Measurements from ENCODE around the gene ACHE. TPM values are rescaled to one million over a fixed set of nuclear protein-coding genes. Genes with fewer than 3 reads are reported as not detected.
A peak's percentile ranks its signal among the peaks of the same experiment; 100 is the strongest.

ACHE gene
- polyA plus RNA-seq, 6 donors from 2014 or later: 0.55 to 0.92 TPM; not detected in 4

DNA sequence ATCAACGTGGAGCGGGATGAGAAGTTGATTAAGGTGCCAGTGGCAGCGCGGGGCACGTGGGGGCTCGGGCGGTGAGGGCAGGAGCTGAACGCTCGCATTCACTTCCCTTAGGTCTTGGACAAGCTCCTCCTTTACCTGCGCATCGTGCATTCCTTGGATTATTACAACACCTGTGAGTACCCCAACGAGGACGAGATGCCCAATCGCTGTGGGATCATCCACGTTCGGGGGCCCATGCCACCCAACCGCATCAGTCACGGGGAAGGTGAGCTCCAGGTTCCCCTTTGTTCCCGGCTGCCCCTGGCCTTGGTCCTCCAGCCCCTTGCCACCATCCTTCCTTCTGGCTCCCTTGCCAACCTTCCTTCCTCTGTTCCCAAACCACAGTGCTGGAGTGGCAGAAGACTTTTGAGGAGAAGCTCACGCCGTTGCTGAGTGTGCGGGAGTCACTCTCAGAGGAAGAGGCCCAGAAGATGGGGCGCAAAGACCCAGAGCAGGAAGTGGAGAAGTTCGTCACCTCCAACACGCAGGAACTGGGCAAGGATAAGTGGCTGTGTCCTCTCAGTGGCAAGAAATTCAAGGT, 8.7 kb downstream of the ACHE start:
- H3K9me3 Mint-ChIP-seq: peaks cover 0 to 2% (median 0%) of the 10 kb centered on the region in 7 donors
- H3K27me3 Mint-ChIP-seq: peaks cover 4 to 21% (median 21%) of the 10 kb centered on the region in 3 donors
- peak overlapping the region; percentile 84 to 95 (median 88) for H3K4me3 Mint-ChIP-seq
- peaks cover 62 to 74% (median 65%) of the 10 kb centered on the region in 3 donors for H3K4me1 Mint-ChIP-seq
- peak; percentile 5 to 13 for ATAC-seq (ENCODE audit: low read depth in 2 of 2)
- H3K36me3 Mint-ChIP-seq: peaks cover 13 to 54% of the 10 kb centered on the region in 2 donors
- H3K27ac Mint-ChIP-seq: peak overlapping the region; percentile 84 to 98 (median 96)
- no peak for DNase-seq

DNA sequence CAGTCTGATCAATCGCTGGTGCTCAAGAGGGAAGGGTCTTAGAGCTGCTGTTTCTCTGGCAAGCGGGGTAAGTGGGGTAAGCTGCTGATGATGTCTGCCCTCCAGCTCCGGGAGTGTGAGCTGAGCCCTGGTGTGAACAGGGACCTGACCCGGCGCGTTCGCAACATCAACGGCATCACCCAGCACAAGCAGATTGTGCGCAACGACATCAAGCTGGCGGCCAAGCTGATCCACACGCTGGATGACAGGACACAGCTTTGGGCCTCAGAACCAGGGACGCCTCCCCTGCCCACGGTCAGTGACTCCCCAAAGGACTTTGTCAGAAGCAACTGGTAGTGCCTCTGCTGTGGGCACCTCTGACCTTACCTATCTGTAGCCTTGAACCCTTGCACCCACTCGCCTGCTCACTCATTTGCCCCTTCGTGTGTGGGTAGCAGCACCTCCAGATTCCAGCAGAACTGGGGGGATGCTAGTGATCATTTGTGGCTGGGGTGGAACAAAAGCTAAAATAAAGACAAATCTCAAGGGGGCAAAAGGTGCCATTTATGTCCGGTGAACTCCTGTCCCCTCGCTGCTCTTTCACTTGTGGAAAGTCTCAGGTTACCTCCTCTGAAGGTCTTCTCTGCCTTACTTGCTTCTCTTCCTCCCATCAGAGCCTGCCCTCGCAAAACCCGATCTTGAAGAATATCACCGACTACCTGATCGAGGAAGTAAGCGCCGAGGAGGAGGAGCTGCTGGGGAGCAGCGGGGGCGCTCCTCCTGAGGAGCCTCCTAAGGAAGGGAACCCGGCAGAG, 9.3 kb downstream of the ACHE start:
- Mint-ChIP-seq H3K9me3 (peaks cover 0 to 2% (median 0%) of the 10 kb centered on the region in 7 donors), H3K4me3 (peak overlapping the region in 4 of 8 donors; percentile 36 to 89 (median 79)), H3K36me3 (peaks cover 13 to 59% of the 10 kb centered on the region in 2 donors), H3K4me1 (peaks cover 56 to 73% (median 66%) of the 10 kb centered on the region in 3 donors), H3K27ac (peak overlapping the region in 5 of 6 donors; percentile 15 to 98 (median 74)), H3K27me3 (peaks cover 1 to 14% (median 14%) of the 10 kb centered on the region in 3 donors)
- ATAC-seq (ENCODE audit: low read depth in 2 of 2) (no peak), DNase-seq (no peak)

DNA sequence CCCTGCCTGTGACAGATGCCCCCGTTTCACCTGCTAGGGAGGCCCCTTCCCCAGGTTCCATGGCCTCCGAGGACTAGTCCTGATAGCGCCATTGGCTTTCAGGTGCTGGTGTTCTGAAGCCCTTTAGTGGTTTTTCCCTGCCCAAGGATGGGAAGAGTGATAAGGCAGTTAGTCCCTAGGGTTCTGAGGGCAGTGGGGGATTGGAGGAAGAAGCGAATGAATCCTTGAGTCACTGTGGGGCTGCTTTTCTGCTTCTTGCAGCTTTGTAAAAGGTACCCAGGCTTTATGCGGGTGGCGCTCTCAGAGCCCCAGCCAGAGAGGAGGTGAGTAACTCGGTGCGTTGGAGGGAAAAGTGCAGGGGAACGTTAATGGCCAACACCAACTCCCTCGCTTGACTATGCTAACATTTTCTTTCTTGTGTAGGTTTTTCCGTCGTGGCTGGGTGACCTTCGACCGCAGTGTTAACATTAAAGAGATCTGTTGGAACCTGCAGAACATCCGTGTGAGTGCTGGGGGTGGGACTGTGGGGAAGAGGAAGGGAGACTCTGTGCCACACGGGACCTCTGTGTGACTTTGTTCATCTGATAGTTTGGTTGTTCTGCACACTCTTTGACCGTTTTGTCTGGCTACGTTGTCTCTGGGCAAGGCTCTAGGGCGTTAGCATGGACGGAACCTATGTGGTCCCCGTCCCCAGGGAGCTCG, 10.1 kb downstream of the ACHE start:
- DNase-seq (no peak), ATAC-seq (ENCODE audit: low read depth in 2 of 2) (no peak)
- peaks cover 0 to 2% (median 0%) of the 10 kb centered on the region in 7 donors for H3K9me3 Mint-ChIP-seq
- peaks cover 13 to 62% of the 10 kb centered on the region in 2 donors for H3K36me3 Mint-ChIP-seq
- peak overlapping the region in 2 of 6 donors; percentile 74 to 81 for H3K27ac Mint-ChIP-seq
- peaks cover 0 to 7% (median 6%) of the 10 kb centered on the region in 3 donors for H3K27me3 Mint-ChIP-seq
- peaks cover 55 to 69% (median 63%) of the 10 kb centered on the region in 3 donors for H3K4me1 Mint-ChIP-seq
- peak overlapping the region in 4 of 8 donors; percentile 13 to 70 (median 49) for H3K4me3 Mint-ChIP-seq

DNA sequence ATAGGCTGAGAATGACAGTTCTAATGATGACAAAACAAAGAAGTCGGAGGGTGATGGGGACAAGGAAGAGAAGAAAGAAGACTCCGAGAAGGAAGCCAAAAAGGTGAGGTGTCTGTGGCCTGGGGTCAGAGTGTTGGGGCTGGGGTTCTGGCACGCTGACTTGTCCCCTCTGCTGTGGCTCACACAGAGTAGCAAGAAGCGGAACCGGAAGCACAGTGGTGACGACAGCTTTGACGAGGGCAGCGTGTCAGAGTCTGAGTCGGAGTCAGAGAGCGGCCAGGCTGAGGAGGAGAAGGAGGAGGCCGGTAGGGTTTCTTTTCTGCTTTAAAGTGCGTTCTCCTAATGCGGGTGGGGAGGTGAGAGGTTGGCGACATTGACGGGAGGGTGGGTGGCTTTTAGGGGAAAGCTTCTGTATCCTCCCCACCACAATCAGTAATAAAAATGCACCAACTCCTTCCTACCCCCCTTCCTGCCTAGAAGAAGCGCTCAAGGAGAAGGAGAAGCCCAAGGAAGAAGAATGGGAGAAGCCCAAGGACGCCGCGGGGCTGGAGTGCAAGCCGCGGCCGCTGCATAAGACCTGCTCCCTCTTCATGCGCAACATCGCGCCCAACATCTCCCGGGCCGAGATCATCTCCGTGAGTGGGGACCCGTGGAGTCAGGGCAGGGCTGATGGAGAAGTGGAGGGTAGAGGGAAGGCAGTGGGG, 10.8 kb downstream of the ACHE start:
- H3K9me3 Mint-ChIP-seq: peaks cover 0 to 2% (median 0%) of the 10 kb centered on the region in 7 donors
- DNase-seq: no peak
- H3K36me3 Mint-ChIP-seq: peaks cover 16 to 65% of the 10 kb centered on the region in 2 donors
- peak overlapping the region in 1 of 6 donors; percentile 88 for H3K27ac Mint-ChIP-seq
- peaks cover 53 to 69% (median 62%) of the 10 kb centered on the region in 3 donors for H3K4me1 Mint-ChIP-seq
- no peak for ATAC-seq (ENCODE audit: low read depth in 2 of 2)
- H3K4me3 Mint-ChIP-seq: peak overlapping the region in 3 of 8 donors; percentile 37 to 70 (median 38)
- H3K27me3 Mint-ChIP-seq: no peaks in the 10 kb centered on the region

DNA sequence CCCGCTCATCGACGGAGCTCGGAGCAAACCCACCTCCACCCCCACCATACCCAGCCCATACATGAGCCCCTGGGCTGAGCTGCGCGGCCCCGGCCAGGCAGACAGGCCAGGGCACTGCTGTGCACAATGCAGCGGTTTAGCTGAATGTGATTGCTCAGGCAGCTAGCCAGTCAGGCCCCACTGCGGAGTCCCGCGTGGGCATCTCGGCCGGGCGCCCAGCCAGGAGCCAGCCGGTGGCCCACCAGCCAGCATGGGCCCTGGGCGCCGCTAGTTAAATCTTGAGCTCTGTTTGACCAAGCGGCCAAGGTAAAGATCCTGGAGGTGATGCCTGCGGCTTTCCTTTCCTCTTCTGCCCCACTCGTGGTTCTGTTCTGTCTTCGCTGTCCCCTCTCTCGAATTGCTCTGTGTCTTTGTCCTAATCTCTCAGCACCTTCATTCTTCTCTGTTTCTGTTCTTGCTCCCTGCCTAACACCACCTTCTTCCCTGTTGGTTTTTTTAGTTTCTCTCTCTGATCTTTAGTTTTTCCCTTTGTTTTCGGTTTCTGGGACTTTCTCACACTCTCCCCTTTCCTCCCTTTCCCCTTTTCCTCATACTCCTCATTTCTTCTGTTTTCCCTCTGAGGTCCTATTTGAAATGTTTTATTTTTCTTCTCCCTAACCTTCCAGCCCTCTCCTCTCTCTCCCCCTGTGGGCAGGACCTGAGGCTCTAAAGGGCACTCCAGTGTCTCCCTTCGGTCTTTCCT, 12.7 kb downstream of the ACHE start:
- Mint-ChIP-seq H3K9me3 (peaks cover 0 to 2% (median 0%) of the 10 kb centered on the region in 7 donors), H3K36me3 (peaks cover 18 to 77% of the 10 kb centered on the region in 2 donors), H3K27me3 (no peaks in the 10 kb centered on the region), H3K27ac (peak overlapping the region in 2 of 6 donors; percentile 16 to 89), H3K4me3 (no peak overlapping the region), H3K4me1 (peaks cover 61 to 79% (median 69%) of the 10 kb centered on the region in 3 donors)
- DNase-seq (no peak), ATAC-seq (ENCODE audit: low read depth in 2 of 2) (no peak)

DNA sequence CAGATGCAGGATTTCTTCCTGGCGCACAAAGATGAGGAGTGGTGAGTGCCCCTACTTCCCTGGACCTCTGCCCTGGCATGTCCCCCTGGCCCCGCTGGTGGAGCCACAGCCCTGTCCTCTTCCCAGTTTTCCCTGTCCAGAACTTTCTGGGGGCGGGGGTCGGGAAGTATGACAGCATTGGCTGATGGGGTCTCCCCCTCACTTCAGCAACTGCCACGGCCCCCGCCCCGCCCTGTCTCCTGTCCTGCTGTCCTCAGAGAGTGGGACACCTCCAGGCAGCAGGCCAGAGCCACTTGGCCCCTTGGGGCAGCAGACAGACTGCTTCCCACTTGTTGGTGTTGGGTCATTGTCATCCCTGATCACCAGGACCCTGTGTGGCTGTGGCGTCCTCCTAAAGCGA, 13.5 kb downstream of the ACHE start:
- ATAC-seq (ENCODE audit: low read depth in 2 of 2) (no peak), DNase-seq (no peak)
- H3K4me3 Mint-ChIP-seq: no peak overlapping the region
- H3K36me3 Mint-ChIP-seq: peaks cover 14 to 69% of the 10 kb centered on the region in 2 donors
- H3K27ac Mint-ChIP-seq: no peak overlapping the region
- H3K4me1 Mint-ChIP-seq: peaks cover 58 to 75% (median 61%) of the 10 kb centered on the region in 3 donors
- no peaks in the 10 kb centered on the region for H3K27me3 Mint-ChIP-seq
- peaks cover 0 to under 1% (median 0%) of the 10 kb centered on the region in 7 donors for H3K9me3 Mint-ChIP-seq

DNA sequence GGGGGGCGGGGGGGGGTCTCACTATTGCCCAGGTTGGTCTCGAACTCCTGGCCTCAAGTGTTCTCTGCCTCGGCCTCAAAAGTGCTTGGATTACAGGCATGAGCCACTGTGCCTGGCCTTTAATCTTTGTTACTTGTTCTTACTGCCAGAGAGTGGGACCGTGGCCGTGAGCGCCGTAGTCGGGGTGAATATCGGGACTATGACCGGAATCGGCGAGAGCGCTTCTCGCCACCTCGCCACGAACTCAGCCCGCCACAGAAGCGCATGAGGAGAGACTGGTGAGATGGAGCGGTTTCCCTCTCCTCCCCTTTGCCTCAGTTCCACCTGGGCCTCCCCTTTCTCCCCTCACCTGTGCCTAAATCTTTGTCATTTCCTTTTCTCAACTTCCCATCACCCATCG, 14.6 kb downstream of the ACHE start:
- H3K27me3 Mint-ChIP-seq: no peaks in the 10 kb centered on the region
- no peak overlapping the region for H3K4me3 Mint-ChIP-seq
- no peaks in the 10 kb centered on the region for H3K9me3 Mint-ChIP-seq
- H3K27ac Mint-ChIP-seq: no peak overlapping the region
- DNase-seq (no peak), ATAC-seq (ENCODE audit: low read depth in 2 of 2) (no peak)
- H3K4me1 Mint-ChIP-seq: peaks cover 57 to 72% (median 59%) of the 10 kb centered on the region in 3 donors
- H3K36me3 Mint-ChIP-seq: peaks cover 14 to 66% of the 10 kb centered on the region in 2 donors

DNA sequence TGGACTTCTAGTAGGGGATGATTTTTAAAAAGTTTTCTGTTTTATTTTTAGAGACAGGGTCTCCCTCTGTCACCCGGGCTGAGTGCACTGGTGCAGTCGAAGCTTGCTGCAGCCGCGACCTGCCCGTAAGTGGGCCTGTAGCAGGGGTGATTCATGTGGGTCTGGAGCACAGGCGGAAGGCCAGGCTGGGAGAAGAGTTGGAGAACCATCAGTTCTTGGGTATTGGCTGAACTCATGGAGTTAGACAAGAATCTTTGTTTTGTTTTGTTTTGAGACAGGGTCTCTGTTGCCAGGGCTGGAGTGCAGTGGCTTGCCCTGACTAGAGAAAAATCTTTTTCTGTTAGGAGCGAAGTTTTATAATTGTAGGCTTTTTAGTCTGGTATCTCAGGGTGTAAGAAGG, 15.0 kb downstream of the ACHE start:
- no peaks in the 10 kb centered on the region for H3K9me3 Mint-ChIP-seq
- DNase-seq: no peak

DNA sequence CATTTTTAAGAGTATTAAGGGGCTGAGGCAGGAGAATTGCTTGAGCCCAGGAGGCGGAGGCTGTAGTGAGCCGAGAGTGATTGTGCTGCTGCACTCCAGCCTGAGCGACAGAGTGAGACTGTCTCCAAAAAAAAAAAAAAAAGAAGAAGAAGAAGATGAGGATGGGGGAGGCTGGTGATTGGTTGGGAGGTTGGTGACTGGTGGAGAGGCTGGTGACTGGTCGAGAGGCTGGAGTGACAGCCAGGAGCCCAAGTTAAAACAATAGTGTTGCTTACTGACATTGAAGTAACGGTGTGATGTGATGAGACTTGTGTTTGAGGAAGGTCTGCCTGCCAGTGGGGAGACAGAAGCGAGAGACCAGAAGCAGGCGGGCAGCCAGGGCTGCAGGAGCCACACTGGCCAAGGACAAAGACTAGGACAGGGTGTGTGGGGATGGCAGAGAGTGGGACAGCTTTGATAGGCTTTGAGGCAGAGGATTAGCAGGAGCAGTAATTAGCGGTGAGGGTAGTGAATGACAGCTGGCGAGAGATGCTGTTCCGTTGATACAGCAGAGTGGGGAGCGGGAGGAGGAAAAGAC, 15.9 kb downstream of the ACHE start:
- Mint-ChIP-seq H3K4me1 (peaks cover 54 to 66% (median 60%) of the 10 kb centered on the region in 3 donors), H3K27ac (peak overlapping the region in 3 of 6 donors; percentile 14 to 81 (median 73)), H3K9me3 (peaks cover 0 to 2% (median 0%) of the 10 kb centered on the region in 7 donors), H3K36me3 (peaks cover 8 to 56% of the 10 kb centered on the region in 2 donors), H3K4me3 (no peak overlapping the region), H3K27me3 (no peaks in the 10 kb centered on the region)
- DNase-seq: no peak
- ATAC-seq (ENCODE audit: low read depth in 2 of 2): no peak

More for the DNA sequence above, 15.0 kb downstream of the ACHE start:
- ATAC-seq (ENCODE audit: low read depth in 2 of 2): no peak
- peak overlapping the region in 2 of 8 donors; percentile 30 to 51 for H3K4me3 Mint-ChIP-seq
- peaks cover 10 to 61% of the 10 kb centered on the region in 2 donors for H3K36me3 Mint-ChIP-seq
- H3K27ac Mint-ChIP-seq: peak overlapping the region in 2 of 6 donors; percentile 32 to 47
- no peaks in the 10 kb centered on the region for H3K27me3 Mint-ChIP-seq
- H3K4me1 Mint-ChIP-seq: peaks cover 55 to 70% (median 59%) of the 10 kb centered on the region in 3 donors

DNA sequence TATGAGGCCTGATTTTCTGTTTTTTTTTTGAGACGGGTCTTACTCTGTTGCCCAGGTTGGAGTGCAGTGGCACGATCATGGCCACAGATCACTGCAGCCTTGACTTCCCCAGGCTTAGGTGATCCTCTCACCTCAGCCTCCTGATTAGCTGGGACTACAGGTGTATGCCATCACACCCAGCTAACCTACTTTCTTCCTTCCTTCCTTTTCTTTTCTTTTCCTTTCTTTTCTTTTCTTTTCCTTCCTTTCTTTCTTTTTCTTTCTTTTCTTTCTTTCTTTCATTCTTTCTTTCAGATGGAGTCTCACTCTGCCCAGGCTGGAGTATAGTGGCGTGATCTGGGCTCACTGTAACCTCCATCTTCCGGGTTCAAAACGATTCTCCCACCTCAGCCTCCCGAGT, 17.0 kb downstream of the ACHE start:
- H3K4me1 Mint-ChIP-seq: peaks cover 50 to 68% (median 61%) of the 10 kb centered on the region in 3 donors

DNA sequence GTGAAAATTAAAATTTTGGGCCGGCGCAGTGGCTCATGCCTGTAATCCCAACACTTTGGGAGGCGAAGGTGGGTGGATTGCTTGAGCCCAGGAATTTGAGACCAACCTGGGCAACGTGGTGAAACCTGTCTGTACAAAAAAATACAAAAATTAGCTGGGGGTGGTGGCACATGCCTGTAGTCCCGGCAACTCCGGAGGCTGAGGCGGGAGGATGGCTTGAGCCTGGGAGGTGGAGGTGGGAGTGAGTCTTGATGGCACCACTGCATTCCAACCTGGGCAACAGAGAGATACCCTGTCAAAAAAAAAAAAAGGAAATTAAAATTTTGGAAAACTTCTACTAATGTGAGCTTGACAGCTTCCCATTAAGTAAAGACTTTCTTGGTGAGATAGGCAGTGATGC, 17.7 kb downstream of the ACHE start:
- DNase-seq (no peak), ATAC-seq (ENCODE audit: low read depth in 2 of 2) (no peak)
- Mint-ChIP-seq H3K27ac (peak overlapping the region in 3 of 6 donors; percentile 53 to 85 (median 67)), H3K36me3 (peaks cover 11 to 43% of the 10 kb centered on the region in 2 donors), H3K9me3 (peaks cover 0 to 5% (median 0%) of the 10 kb centered on the region in 7 donors), H3K4me3 (peak overlapping the region in 3 of 8 donors; percentile 9 to 73 (median 50)), H3K4me1 (peaks cover 46 to 66% (median 56%) of the 10 kb centered on the region in 3 donors), H3K27me3 (no peaks in the 10 kb centered on the region)

More for the DNA sequence above, 17.0 kb downstream of the ACHE start:
- Mint-ChIP-seq H3K4me3 (peak overlapping the region in 4 of 8 donors; percentile 12 to 77 (median 58)), H3K36me3 (peaks cover 11 to 50% of the 10 kb centered on the region in 2 donors), H3K27me3 (no peaks in the 10 kb centered on the region), H3K27ac (peak overlapping the region in 2 of 6 donors; percentile 67 to 92), H3K9me3 (peaks cover 0 to 5% (median 0%) of the 10 kb centered on the region in 7 donors)
- DNase-seq: no peak
- ATAC-seq (ENCODE audit: low read depth in 2 of 2): no peak
